GM12891 (cell line): Measurements from ENCODE around the gene LIMS2.

Experiments used
- PAX5 ChIP-seq: IDR thresholded peaks from 2 replicates; pipeline ENCODE4 v1.6.1; 2011; ENCODE audit warnings: low read length, moderate library complexity, mild to moderate bottlenecking; ENCODE audit not compliant: insufficient read depth, severe bottlenecking
- POLR2A ChIP-seq: IDR thresholded peaks from 2 replicates; pipeline ENCODE4 v1.6.1; 2011; ENCODE audit warnings: low read depth, low read length, control low read depth
- POLR2AphosphoS5 ChIP-seq: IDR thresholded peaks from 2 replicates; pipeline ENCODE4 v1.6.1; 2011; ENCODE audit warnings: low read depth, low read length, control low read depth
- POU2F2 ChIP-seq: IDR thresholded peaks from 2 replicates; pipeline ENCODE4 v1.6.1; 2011; ENCODE audit warnings: low read depth, mild to moderate bottlenecking, control low read depth, low read length, moderate library complexity
- SPI1 ChIP-seq: IDR thresholded peaks from 2 replicates; pipeline ENCODE4 v1.6.1; 2011; ENCODE audit warnings: low read depth, low read length, control low read depth
- TAF1 ChIP-seq: IDR thresholded peaks from 2 replicates; pipeline ENCODE4 v1.6.1; 2011; ENCODE audit warnings: low read depth, low read length, control low read depth

DNA sequence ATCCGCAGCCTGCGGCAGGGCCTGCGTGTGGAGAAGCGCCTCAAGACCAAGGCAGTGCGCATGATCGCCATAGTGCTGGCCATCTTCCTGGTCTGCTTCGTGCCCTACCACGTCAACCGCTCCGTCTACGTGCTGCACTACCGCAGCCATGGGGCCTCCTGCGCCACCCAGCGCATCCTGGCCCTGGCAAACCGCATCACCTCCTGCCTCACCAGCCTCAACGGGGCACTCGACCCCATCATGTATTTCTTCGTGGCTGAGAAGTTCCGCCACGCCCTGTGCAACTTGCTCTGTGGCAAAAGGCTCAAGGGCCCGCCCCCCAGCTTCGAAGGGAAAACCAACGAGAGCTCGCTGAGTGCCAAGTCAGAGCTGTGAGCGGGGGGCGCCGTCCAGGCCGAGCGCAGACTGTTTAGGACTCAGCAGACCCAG is 23.9 kb downstream of the LIMS2 start:
- no peak for TF ChIP-seq POLR2A
- no peak for TF ChIP-seq POLR2AphosphoS5
- no peak for TF ChIP-seq TAF1
- TF ChIP-seq SPI1: no peak
- no peak for TF ChIP-seq PAX5
- no peak for TF ChIP-seq POU2F2
